GM18508 (cell line): ENCODE measurements around the gene ZXDC.

Experiments
- ATAC-seq: cut with Tn5 transposase; IDR thresholded peaks from one replicate; pipeline ENCODE4 v1.9.1; 2021; ENCODE audit warnings: moderate number of reproducible peaks; ENCODE audit not compliant: insufficient read depth, unreplicated experiment

The ZXDC gene

DNA sequence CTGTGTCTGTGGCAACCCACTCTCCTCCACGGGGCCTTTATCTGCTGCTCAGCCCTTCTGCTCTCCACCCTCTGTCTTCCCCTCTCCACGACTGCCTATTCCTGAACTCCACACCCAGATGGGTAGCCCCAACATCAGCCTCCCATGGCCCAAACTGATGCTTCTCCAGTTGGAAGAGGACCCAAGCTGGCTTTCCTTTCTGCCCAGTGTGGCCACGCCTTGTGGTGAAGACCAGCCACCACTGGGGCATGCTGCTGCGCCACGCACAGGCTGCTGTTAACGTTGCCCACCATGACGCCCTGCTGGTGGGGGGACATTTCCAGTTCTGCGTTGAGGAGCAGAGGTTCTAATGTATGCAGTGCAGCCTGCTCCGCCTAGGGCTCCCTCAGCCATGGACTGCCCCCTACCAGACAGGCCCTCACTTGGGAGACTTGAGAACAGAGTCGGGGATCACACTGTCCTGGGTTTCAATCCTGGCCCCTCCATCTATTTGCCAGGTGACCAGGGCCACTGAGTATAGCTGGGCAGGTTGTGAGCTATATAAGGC lies 54.0 kb downstream of the ZXDC start:
- no peak for ATAC-seq

DNA sequence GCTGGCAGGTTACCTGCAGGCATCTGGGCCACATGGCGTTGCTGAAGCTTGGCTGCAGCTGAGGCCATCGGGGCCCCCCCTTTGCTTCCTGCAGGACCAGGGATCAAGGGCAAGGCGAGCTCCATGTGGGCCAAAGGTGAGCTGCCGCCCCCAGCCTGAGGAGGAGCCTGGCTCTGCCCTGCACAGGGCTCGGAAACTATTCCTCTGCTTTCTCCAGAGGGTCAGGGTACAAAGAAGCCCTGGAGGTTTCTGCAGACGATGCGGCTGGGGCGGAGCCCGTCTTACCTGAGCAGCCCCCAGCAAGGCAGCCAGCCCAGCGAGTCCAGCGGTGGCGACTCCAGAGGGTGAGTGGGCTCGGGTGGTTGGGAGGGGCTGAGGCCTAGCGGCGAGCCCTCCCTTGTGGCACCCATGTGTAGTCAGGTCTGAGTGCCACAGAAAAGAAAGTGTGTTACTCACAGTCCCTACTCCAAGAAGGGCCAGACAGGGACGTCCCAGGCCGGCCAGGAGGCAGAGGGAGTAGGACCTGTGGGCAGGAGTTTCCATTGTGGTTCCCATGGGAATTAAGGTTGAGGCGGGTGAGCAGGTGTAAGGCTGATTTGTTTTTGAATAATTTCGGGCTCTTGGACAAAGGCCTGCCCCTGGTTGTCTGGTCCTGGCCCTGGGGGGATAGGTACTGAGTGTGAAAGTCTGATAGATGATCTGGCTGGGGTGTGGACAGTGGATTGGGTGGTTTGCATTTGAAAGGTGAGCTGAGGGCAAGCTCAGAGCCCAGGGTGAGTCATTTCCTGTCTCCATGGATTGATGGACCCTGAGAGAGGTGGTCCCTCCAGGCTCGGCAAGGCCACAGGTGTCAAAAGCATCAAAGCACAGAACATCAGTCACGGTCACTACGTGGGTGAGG lies 55.6 kb downstream of the ZXDC start:
- ATAC-seq: no peak

DNA sequence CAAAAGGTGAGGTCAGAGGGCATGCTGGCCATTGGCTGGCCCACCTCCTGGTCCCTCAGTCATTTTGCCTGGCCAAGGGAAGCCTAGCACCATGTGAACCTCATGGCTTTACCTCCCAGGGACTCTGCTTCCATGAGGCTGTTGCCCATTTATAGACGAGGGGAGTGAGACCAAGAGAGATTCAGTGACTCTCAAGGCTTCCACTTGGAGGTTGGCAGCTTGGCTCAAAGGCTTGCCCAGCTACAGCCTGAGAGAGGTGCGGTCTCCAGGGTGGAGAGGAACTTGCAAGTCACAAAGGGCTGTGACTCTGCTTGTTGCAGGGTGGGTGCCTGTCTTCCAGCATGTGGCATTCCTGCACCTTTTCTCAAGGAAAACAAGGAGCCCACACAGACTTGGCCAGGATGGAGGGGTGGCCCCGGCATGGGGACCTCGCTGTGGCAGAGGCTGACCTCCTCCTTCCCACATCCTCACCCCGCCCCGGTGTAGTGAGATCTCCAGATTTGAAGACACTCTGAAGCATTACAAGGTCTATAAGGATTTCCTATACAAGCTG lies 56.5 kb downstream of the ZXDC start:
- ATAC-seq: no peak

DNA sequence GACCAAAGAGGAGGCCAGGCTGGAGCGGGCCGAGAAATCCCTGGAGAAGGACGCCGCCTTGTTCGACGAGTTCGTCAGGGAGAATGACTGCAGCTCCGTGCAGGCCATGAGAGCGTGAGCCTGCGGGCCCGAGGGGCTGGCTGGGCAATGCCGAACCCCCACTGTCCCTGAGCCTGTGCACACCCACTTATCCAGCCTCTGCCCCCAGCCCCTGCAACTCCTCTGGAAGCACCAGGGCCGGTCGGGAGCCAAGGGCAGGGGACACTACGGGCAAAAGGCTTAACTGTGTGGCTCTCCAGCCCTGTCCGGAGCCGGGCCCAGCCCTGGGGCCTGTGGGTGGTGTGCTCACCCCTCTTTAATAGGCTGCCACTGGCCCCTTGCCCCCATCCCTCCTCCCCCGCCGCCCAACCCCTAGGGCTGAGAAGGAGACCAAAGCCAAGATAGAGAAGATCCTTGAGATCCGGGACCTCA lies 57.0 kb downstream of the ZXDC start:
- no peak for ATAC-seq

DNA sequence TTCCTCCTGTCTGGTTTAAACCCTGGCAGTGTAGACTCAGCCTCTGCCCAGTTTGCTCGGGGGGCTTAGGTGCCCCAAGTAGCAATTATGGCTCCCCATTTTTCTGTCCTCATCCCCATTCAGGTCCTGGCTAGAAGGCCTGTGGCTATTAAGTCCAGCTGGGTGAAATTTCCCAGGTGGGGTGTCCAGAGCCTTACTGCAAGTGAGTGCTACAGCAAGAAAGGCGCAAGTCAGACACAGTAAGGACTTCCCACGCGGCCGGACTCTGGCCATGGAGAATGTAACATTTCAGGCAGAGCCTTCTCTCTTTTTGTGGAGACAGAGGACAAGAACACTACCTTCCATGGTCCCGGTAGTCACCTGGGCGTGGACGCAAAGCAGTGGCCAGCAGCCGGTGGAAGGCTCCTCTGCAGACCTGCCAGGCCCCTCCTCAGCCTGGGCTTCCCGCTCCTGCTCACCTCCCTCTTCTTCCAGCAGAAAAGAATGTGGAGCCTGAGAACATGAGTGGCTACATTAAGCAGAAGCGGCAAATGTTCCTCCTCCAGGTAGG lies 57.6 kb downstream of the ZXDC start:
- ATAC-seq: no peak

DNA sequence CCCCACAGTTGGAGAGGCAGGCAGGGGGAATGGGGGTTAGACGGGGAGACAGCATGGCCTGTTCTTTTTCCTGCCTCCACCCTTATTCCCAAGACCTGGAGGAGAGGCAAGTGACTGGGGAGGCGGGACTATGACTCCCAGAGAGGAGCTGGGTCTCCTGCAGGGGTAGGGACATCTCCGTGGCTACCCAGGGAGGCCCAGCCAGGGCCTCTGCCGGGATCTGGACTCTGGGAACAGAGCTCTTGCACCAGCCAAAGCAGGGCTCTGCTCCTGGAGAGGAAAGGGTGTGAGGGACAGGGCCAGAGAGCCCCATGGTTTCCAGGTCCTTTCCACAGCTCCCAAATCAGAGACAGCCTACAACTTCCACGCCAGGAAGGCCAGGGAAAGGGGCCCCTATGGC lies 58.2 kb downstream of the ZXDC start:
- no peak for ATAC-seq

DNA sequence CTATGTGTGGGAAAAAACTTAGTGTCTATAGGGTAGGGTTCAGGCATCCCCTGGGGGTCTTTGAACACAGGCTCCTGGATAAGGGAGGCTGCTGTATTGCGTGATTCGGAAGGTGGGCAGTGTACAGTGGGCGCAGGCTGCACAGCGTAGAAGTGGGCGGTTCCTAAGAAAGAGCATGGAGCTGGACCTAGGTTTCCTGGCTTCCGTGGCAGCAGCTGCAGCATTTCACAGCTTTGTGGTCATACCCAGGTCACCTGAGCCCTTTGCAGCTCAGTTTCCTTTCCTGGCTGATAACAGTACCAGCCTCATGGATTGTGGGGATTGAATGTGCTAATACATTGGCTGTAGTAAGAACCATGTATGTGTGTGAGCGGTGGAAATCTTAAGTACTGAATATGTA lies 58.7 kb downstream of the ZXDC start:
- ATAC-seq: no peak

DNA sequence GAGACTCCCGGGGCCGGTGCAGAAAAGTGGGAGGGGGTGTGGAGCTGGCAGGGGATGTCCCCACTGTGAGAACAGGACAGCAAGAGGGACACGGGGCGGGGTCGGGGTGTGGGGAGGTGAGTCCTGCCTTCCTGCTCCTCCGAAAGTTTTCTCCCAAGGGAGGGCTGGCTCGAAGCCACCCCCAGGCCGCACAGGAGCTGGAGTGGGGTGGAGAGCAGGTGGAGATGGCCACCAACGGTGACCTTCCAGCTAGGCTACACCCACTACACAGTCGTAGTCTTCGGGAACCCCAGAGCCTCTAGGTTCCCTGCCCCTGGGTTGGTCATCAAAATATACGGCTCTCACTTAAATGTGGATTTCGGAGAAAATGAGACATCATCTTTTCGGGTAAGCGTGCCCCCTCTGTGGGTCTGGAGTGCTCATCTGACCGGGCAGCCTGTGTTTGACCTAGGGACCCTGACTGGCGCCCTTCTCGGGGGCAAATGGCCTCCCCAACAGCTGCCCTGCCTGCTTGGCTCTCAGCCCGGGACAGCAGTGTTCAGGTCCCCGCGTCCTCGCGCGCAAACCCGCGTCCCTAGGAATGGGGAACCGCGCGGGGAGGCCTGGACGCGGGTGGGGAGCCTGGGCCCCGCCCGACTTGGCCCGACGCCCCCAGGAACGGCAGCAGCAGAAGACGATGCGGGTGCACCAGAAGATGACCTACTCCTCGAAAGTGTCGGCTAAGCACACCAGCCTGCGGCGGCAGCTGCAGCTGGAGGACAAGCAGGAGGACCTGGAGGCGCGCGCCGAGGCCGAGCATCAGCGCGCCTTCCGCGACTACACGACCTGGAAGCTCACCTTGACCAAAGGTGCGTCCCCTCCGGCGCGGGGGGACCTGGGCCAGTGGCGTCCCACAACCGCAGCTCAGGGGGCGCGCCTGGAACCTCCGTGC lies 59.8 kb downstream of the ZXDC start:
- no peak for ATAC-seq

DNA sequence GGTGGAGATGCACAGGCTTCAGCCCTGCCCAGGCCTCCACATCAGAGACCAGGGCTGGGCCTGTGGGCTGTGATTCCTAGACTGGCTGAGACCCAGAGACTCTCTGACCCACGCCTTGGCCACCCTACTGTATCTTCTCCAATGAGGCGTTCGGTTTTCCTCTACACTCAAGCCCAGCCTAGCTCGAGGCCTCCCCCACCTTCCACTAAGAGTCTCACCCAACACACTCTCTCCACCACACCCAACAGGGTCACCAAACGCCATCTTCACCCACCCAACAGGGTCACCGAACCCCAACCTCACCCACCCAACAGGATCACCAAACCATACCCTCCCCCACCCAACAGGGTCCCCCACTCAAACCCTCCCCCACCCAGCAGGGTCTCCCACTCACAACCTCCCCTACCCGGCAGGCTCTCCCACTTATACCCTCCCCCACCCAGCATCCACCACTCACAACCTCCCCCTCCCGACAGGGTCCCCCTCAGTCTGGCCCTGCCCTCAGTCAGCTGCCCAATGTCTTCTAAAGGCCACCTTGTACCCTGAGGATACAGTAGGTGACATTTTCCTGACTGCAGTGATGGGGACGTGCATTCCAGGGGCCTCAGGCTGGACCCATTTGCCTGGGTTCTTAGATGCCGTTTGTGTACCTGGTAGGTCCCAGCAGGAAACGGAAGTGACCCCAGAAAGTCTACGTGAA lies 60.6 kb downstream of the ZXDC start:
- ATAC-seq: no peak

DNA sequence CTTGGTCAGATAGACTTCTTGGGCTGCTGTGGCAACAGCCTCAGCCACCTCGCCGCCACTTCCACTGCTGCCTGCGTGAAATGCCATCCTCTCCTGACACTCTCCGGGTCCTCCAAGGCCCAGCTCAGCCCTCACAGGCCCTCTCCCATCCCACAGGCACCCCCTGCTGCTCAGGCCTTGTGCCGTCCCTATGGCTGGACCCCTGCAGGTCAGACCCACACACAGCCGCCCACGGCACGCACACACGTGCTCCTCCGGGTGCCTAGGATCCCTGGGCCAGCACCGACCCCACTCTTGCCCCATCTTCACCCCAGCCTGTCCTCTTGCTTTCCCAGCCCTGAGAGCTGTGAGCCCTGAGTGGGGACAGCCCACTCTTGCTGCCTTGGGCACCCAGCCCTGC lies 61.3 kb downstream of the ZXDC start:
- ATAC-seq: no peak

DNA sequence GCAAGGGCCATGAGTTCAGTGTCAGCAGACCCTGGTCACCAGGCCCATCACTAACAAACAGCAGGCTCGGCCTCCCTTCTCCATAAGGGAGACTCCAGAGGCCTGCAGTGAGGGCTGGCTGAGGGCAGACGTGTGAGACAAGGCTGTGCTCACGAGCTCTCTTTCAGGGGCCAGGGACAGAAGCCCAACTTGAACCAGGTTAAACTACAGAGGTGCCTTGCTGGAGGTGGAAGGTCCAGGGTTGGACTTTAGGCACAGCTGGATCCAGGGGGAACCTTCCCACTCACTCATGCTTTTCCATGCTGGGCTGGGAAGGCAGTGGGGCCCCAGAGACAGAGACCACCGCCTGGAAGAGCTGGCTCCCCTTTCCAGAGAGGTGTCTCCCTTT lies 62.0 kb downstream of the ZXDC start:
- ATAC-seq: no peak

DNA sequence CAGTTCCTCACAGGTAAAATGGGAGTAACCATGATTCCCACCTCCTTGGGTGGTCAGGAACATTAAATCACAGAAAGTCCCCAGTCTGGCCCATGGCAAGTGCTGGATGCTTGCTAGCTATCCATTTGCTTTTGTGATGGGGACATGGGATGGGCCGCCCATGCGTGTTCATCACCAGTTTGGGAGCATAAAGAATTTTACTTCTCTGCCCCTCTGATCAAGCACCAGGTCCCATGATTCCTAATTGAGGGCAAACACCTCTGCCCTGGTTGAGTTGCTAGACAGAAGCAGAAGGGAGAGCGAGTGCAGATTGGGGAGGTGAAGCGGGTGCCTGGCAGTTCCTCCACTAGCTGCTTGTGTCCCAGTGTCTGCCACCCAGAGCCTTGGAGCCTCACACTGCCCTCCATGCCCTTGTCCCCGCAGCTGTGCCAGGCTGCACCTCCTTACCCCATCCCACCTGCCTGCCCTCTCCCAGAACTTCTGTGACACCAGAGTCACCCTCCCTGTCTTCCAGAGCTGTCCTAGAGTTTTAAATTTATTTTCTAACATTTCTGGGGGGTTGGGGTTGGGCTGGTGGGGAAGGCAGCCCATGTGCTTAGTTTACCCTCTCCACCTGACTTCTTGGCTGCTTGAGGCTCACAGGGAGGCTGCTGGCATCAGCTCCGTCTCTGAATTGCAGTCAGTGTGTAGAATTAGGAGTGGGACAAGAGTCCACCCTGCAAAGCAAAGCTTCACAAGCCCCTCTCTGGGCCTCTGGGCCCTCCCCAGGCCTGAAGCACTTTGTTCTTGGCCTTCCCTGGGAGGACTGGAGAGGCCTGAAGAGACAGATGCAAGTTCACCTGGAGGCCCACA lies 62.6 kb downstream of the ZXDC start:
- ATAC-seq: no peak

DNA sequence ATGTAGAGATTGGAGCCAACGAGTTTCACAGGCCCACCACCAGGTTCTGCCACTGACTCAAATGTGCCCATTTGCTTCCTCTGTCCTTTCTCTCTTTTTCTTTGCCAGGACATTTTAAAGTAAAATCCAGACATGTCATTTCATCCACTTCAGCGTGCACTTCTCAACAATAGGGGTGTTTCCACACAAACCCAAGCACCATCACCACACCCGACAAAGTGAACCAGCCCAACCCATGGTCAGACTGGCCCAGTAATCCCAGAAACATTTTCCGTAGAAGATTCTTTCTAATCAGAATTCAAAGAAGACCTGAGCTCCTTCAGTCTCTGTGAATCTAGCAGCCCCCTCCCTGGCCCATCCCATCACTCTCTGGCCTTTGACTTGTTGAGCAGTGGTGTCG lies 67.6 kb downstream of the ZXDC start:
- no peak for ATAC-seq

DNA sequence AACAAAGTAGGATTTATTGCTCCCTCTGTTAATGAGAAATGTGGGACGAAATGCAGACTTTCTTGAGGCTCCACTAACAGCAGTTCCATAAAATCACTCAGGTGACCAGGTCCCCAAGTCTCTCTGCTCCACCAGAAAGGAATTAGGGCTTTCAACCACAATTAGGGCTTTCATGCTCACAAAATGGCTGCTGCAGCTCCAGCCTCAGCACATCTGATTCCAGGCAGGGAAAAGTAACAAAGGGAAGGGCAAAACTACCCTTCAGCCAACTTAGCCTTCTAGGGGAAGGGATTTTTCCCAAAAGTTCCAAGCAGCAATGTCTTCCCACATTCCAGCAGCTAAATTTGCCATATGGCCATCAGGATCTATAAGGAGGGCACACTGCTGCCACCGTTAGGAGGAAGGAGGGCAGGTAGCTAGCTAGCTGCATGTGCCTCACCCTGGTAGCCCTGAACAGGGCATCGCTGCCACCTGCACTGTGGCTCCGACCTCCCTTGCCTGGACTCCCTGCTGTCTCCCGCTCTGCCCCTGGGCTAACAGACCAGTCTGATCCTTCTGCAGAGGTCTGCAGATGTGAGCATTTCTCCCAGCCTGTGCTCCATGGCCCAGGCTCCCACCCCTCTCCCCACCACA lies 68.2 kb downstream of the ZXDC start:
- no peak for ATAC-seq

DNA sequence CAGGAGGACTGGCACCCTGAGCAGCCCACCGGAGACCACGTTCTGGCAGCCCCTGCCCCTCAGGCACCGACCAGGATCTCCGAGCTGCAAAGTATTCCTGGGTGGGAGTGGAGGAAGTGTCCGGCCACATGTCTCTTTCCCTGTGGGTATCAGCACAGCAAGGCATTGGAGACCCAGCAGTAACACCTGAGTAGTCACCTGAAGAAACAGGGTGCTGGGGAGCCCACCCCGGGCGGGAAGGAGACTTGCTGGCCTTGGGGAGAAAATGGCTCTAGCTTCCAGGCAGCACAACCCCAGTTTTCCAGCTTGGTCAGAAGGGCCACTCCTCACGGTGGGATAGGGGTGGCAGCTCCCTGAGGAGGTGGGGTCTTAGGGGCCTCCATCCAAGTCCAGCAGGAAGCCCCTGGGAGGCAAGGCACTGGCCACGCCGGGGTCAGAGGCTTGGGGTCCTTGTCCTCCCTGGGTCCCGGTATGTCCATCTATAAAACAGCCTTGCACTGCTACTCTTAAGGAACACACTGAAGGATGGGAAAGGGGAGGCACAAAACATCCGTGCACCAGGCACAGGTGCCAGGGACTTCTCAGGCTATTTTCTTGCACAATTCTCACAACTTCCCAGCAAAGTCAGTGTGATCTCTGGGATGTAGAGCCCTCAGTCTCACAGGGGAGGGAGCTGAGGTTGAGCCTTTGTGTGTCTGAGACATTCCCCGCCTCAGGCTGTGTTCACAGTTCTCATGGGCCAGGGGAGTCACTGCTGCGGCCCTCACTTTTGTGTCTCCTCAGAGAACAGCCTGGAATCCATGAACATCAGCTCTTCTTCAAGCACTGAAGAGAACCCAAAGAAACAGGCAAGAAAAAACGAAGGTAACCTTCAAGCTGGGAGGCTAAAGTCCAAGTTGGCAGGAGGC lies 69.0 kb downstream of the ZXDC start:
- no peak for ATAC-seq

DNA sequence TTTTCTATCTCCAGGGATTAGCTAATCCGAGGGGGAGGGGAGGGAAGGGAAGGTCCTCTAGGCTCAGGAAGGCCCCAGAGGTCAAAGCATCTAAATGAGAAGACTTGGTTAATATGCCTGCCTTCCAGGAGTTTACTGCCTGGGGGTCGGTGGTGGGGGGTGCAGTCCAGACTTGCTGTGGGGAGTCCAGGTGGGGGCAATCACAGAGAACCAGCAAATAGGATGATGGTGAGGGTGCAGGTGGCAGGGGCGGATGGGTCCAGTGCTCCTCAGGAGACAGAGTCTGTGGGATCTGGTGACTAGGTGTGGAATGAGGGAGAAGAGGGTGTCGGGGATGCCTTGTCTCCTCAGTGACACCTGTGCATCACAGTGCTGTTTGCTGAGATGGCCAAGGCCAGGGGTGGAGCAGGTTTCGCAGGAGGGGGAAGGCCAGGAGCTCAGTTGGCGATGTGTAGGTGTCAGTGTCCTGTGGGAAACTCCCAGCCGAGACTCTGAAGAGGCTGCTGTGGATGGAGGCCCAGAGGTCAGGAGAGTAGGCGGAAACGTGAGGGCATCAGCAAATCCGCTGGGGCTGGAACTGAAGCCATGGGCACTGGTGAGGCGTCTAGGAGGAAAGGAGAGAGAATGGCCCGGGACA lies 72.9 kb downstream of the ZXDC start:
- ATAC-seq: no peak

DNA sequence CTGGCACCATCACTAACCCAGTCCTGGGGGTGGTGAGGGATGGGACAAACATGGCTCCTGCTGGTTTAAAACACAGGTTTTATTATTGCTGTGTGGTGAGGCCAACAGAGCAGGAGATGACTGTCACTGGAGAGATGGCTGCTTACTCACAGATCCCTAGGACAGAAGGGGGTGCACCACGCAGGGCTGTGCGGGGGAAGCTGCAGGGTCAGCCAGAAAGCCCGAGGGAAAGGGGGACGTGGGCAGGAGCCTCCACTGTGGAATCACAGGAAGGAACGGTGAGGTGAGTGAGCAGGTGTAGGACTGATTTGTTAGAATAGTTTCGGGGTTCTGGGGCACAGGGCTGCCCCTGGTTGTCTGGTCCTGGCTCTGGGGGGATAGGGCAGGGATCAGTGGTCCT lies 73.5 kb downstream of the ZXDC start:
- no peak for ATAC-seq
